Measurements from ENCODE around the gene MB. TPM values are rescaled to one million over a fixed set of nuclear protein-coding genes. Genes with fewer than 3 reads are reported as not detected.
A peak's percentile ranks its signal among the peaks of the same experiment; 100 is the strongest.

MB gene
- total RNA-seq, 1 experiment from 2014 or later = 17.3 TPM

DNA sequence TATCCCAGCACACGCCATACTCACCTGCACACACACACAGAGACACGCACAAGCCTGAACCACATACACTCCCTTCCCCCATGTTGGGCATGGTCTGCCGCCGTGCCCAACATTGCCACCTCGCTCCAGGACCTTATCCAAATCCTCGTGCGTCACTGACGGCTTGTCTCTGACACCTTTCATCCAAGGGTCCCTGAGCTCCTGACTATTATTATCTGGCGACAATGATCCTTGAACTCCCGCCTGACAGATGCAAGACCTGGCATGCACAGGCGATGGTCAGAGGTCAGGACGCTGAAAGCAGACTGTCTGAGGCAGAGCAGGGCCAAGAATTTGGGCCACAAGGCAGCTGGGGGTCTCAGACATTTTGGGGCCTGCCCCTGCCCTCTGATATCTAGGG lies 4.2 kb downstream of the MB start:
- ChIA-PET CTCF (interaction anchor here (0.6 kb wide), 1 partner anchor 8 kb away, joined by 3 read pairs; no protein-coding TSS in a partner anchor), POLR2A (no interaction called here)
- Histone ChIP-seq H3K4me3 (ENCODE audit: low read depth in 2 of 2, low read length in 2 of 2) (no peak overlapping the region), H3K27me3 (ENCODE audit: control insufficient read depth, insufficient read depth, low read length) (no peaks in the 10 kb centered on the region), H3K36me3 (ENCODE audit: control insufficient read depth, insufficient read depth, low read length) (no peaks in the 10 kb centered on the region), H3K27ac (ENCODE audit: low read length) (peak overlapping the region; percentile 96), H3K9me3 (ENCODE audit: control insufficient read depth, insufficient read depth, low read depth, low read length) (no peaks in the 10 kb centered on the region), H3K4me1 (ENCODE audit: control insufficient read depth, insufficient read depth, low read length) (peaks cover 21% of the 10 kb centered on the region)
- no peak for TF ChIP-seq SIN3A (IDR thresholded peaks at IDR 0.05; ENCODE audit: borderline replicate concordance, insufficient read depth, low read depth, low read length)
- TF ChIP-seq, protein P1, sequence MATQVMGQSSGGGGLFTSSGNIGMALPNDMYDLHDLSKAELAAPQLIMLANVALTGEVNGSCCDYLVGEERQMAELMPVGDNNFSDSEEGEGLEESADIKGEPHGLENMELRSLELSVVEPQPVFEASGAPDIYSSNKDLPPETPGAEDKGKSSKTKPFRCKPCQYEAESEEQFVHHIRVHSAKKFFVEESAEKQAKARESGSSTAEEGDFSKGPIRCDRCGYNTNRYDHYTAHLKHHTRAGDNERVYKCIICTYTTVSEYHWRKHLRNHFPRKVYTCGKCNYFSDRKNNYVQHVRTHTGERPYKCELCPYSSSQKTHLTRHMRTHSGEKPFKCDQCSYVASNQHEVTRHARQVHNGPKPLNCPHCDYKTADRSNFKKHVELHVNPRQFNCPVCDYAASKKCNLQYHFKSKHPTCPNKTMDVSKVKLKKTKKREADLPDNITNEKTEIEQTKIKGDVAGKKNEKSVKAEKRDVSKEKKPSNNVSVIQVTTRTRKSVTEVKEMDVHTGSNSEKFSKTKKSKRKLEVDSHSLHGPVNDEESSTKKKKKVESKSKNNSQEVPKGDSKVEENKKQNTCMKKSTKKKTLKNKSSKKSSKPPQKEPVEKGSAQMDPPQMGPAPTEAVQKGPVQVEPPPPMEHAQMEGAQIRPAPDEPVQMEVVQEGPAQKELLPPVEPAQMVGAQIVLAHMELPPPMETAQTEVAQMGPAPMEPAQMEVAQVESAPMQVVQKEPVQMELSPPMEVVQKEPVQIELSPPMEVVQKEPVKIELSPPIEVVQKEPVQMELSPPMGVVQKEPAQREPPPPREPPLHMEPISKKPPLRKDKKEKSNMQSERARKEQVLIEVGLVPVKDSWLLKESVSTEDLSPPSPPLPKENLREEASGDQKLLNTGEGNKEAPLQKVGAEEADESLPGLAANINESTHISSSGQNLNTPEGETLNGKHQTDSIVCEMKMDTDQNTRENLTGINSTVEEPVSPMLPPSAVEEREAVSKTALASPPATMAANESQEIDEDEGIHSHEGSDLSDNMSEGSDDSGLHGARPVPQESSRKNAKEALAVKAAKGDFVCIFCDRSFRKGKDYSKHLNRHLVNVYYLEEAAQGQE (IDR thresholded peaks at IDR 0.05; ENCODE audit: insufficient read depth in 1 of 2, low read depth in 2 of 2, low read length in 1 of 2) = no peak
- no peak for ATAC-seq
- no TSS peak for BruUV-seq (replicated peaks)
- in situ Hi-C loops (cut with HindIII; ENCODE audit: low pct_unique_long_range_greater_than_20kb, low sequenced_read_pairs) (no loop called here), intact Hi-C loops (cut with micrococcal nuclease; ENCODE audit: unreplicated experiment) (no loop called here)
- DNase-seq (ENCODE audit: low read depth, low spot score) = no peak

DNA sequence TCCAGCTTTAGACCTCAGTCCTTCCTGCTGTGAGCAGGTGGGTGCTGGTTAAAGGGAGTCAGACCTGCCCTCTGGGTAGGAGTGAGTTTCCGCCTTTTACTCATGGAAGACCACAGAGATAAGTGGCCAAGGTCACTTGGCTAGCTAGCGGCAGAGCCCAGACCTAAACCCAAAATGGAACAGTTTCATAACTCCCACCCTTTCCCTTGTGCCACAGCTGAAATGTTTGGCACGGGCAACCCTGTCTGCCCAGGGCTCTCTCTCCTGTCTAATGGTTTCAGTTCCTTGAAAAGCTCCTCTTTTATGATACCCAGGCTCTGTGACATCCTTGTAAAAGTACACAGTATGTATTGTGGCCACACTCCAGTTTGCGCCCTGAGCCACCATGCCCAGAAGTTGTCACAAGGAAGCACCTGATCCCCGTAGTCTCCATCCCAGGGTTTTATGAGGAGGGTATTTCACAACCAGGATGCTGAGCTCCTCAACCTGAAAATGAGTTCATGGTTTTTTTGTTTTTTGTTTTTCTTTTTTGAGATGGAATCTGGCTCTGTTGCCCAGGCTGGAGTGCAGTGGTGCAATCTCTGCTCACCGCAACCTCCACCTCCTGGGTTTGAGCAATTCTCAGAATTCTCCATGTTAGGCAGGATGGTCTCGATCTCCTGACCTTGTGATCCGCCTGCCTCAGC lies 5.1 kb downstream of the MB start:
- H3K36me3 ChIP-seq (ENCODE audit: control insufficient read depth, insufficient read depth, low read length) = no peaks in the 10 kb centered on the region
- in situ Hi-C loops (cut with HindIII; ENCODE audit: low pct_unique_long_range_greater_than_20kb, low sequenced_read_pairs) (no loop called here), intact Hi-C loops (cut with micrococcal nuclease; ENCODE audit: unreplicated experiment) (no loop called here)
- POLR2A ChIA-PET = interaction anchor here (0.6 kb wide), 1 partner anchor 417 kb away, joined by 11 read pairs; the partner anchor contains the start of gene RBFOX2
- H3K27ac ChIP-seq (ENCODE audit: low read length) = peak overlapping the region; percentile 96
- TF ChIP-seq POLR2AphosphoS5 (IDR thresholded peaks at IDR 0.05; ENCODE audit: low read depth, low read length) = no peak
- TF ChIP-seq, protein P2, sequence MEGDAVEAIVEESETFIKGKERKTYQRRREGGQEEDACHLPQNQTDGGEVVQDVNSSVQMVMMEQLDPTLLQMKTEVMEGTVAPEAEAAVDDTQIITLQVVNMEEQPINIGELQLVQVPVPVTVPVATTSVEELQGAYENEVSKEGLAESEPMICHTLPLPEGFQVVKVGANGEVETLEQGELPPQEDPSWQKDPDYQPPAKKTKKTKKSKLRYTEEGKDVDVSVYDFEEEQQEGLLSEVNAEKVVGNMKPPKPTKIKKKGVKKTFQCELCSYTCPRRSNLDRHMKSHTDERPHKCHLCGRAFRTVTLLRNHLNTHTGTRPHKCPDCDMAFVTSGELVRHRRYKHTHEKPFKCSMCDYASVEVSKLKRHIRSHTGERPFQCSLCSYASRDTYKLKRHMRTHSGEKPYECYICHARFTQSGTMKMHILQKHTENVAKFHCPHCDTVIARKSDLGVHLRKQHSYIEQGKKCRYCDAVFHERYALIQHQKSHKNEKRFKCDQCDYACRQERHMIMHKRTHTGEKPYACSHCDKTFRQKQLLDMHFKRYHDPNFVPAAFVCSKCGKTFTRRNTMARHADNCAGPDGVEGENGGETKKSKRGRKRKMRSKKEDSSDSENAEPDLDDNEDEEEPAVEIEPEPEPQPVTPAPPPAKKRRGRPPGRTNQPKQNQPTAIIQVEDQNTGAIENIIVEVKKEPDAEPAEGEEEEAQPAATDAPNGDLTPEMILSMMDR (IDR thresholded peaks at IDR 0.05) = no peak
- TF ChIP-seq SIN3A (IDR thresholded peaks at IDR 0.05; ENCODE audit: borderline replicate concordance, insufficient read depth, low read depth, low read length) = no peak
- TF ChIP-seq TCF7L2 (IDR thresholded peaks at IDR 0.05; ENCODE audit: low read depth, low read length) = no peak
- TF ChIP-seq, protein P1 (IDR thresholded peaks at IDR 0.05; ENCODE audit: insufficient read depth in 1 of 2, low read depth in 2 of 2, low read length in 1 of 2) = no peak
- no peaks in the 10 kb centered on the region for H3K9me3 ChIP-seq (ENCODE audit: control insufficient read depth, insufficient read depth, low read depth, low read length)
- DNase-seq (ENCODE audit: low read depth, low spot score) = no peak
- BruUV-seq (replicated peaks) = no TSS peak
- CTCF ChIA-PET = interaction anchor here (0.6 kb wide), 1 partner anchor 8 kb away, joined by 3 read pairs; no protein-coding TSS in a partner anchor
- H3K27me3 ChIP-seq (ENCODE audit: control insufficient read depth, insufficient read depth, low read length) = no peaks in the 10 kb centered on the region
- no peak overlapping the region for H3K4me3 ChIP-seq (ENCODE audit: low read depth in 2 of 2, low read length in 2 of 2)
- ATAC-seq = 0 out of 2 replicates have a peak, but pooled peaks have one; percentile 15
- peaks cover 25% of the 10 kb centered on the region for H3K4me1 ChIP-seq (ENCODE audit: control insufficient read depth, insufficient read depth, low read length)
